Retinal pigment epithelial cell (primary cell): Measurements from ENCODE around the gene CFAP299.

Experiments
- DNase-seq: peaks from one replicate; pipeline ENCODE4 v3.0.0-alpha.2; 2010; ENCODE audit warnings: low read depth
- H3K4me3 ChIP-seq: 2 replicates; pipeline ENCODE4 v1.5.1; 2011; ENCODE audit warnings: mild to moderate bottlenecking, low read length, control low read depth, moderate library complexity
- CTCF ChIP-seq: conservative IDR thresholded peaks from 2 replicates; pipeline ENCODE4 v1.5.1; 2011; ENCODE audit warnings: low read depth, low read length, control low read depth, inconsistent platforms

The CFAP299 gene

GRCh38 chr4:80526697-80527096, 191.2 kb downstream of the CFAP299 start:
- TF ChIP-seq CTCF, result no peak
- no peak overlapping the region for H3K4me3 ChIP-seq
- DNase-seq, result no peak

- no peak overlapping the region for H3K4me3 ChIP-seq
- no peak for TF ChIP-seq CTCF
- no peak for DNase-seq
These were observed 193.5 kb downstream of the CFAP299 start for GRCh38 chr4:80529026-80529425.

GRCh38 chr4:80532674-80533333, 197.3 kb downstream of the CFAP299 start:
- TF ChIP-seq CTCF, result no peak
- DNase-seq, result no peak
- no peak overlapping the region for H3K4me3 ChIP-seq

GRCh38 chr4:80535551-80535950, 200.0 kb downstream of the CFAP299 start:
- no peak for TF ChIP-seq CTCF

GRCh38 chr4:80538276-80538926, 202.9 kb downstream of the CFAP299 start:
- no peak overlapping the region for H3K4me3 ChIP-seq
- no peak for TF ChIP-seq CTCF
- no peak for DNase-seq

More at GRCh38 chr4:80535551-80535950, 200.0 kb downstream of the CFAP299 start:
- no peak overlapping the region for H3K4me3 ChIP-seq
- DNase-seq, result no peak

DNA sequence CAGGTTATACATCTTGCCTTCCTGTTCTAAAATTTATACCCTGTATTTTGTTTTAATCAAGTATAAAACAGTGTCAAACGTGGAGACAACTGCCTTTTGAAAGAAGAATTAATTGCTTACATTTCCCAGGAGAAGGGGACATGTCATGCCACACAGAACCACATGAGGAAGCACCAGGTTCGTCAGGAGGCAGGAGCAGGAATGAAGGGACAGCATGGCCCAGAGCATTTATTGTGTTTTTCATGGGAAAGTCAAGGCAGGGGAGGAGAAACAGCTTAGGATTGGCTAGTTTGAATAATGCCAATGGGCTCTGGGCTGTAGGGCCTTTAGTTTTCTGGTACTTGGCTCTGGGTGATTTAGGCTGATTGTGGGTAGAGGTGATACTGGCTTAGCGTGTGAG, 203.7 kb downstream of the CFAP299 start:
- DNase-seq, result no peak
- no peak overlapping the region for H3K4me3 ChIP-seq
- TF ChIP-seq CTCF, result no peak

DNA sequence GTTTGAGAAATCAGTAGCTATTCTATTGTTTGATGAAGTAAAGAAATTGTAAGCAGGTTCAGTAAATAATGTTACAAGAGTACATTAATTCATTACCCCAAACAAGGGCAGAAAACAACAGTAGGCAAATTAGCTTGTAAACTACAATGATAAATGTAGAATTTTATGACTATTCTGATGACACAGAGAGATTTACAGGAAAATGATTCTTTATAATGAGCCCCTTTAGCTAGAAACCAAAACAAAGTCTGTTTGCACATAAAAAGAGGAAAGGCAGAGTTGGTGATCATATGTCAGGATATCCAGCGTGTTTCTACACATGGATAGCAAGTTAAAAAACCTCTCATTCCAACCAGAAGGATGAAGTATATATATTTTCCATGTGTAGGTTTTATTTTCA, 204.8 kb downstream of the CFAP299 start:
- no peak for DNase-seq
- no peak for TF ChIP-seq CTCF

More for the DNA sequence above, 204.8 kb downstream of the CFAP299 start:
- no peak overlapping the region for H3K4me3 ChIP-seq
